HG03060 (cell line): ENCODE measurements around the gene BMP7.

Experiments used
- ATAC-seq: cut with Tn5 transposase; IDR thresholded peaks from one replicate; pipeline ENCODE4 v1.9.1; 2021; ENCODE audit warnings: low read depth, moderate number of reproducible peaks; ENCODE audit not compliant: unreplicated experiment

BMP7 gene

DNA sequence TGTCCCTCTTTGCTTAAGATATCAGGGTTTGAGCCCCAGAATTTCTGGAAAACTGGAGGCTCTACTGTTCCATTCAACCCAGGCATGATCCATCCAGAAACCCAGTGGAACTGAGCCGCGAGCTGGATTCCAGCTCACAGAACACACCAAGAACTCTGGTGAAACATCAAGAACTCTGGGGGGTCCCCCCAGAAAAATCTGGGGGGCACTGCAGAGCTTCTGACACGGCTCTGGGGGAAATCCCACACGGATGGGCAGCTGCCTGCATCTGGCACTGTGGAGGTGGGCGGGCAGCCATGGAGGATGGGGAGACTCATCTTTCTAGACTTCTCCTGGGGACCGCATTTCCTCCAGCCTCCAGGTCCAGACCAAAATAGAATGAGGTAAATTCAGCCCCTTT is 51.0 kb downstream of the BMP7 start:
- no peak for ATAC-seq

DNA sequence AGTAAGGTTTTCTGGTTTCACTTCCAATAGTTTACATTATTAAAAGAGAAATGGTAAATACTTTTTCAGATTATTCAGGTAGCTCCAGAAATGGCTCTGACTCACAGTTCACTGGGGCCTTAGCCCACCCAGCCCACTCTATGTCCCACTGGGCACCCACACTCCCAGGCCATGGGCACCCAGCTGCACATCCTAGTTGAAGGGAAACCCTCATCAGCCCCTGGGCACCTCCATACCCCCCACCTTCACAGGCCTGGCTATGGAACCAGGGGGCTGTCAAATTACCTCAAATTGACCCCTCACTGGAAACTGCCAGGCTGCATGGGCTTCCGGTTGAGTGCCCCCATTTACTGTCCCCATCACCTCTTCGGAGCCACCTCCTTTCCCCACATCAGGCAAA is 51.5 kb downstream of the BMP7 start:
- ATAC-seq, result no peak

DNA sequence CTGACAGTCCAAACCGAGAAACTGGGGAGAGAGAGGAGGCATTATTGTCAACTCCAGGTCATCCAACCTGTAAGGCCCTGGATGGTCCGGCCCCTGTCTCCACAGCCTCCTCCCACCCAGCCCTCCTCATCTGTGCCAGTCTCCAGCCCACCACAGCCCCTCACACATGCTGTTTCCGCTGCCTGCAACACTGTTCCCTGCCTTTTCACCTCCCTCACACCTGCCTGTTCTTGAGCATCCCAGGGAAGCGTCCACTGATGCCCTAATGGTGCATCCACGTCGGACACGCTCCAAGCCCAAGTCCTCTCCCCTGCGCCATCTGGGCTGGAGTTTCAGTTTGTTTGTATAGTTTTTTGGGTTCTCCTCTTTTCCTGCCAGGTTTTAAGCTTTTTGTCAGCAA is 52.0 kb downstream of the BMP7 start:
- no peak for ATAC-seq

DNA sequence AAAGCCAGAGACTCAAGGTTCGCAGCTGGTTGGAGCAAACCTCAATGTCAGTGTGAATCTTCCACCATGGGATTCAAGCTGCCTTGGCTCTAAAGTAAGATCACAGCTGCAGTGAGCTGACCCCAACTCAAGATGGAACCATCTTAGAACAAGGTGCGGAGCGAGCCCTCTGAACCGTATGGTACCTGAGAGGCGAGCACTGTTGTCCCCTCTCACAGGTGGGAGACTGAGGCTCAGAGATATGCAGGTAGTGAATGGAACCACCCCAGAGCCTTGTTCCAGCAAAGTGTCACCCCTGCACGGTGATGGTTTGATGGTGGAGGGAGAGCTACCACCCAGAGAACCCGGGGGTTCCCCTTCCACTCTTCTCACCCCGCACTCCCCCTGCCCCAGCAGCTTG is 52.5 kb downstream of the BMP7 start:
- ATAC-seq, result no peak

DNA sequence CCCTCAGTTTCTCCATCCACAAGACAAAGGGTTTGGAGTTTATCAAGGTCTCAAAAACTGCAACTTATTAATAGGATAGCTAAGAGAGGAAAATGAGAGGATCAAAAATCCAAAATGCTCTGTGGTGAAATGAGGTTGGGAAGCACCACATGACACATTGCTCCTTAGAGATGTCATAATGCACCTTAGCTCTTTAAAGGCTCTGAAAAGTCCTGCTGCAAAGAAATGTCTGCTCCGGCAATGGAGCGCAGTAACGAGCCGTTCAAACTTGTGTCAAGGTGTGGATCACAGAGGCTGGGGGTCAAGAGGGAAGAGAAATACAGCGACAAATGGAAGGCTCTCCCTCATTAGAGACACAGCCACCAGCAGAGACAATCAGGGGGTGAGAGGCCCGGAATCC is 53.1 kb downstream of the BMP7 start:
- ATAC-seq, result no peak

DNA sequence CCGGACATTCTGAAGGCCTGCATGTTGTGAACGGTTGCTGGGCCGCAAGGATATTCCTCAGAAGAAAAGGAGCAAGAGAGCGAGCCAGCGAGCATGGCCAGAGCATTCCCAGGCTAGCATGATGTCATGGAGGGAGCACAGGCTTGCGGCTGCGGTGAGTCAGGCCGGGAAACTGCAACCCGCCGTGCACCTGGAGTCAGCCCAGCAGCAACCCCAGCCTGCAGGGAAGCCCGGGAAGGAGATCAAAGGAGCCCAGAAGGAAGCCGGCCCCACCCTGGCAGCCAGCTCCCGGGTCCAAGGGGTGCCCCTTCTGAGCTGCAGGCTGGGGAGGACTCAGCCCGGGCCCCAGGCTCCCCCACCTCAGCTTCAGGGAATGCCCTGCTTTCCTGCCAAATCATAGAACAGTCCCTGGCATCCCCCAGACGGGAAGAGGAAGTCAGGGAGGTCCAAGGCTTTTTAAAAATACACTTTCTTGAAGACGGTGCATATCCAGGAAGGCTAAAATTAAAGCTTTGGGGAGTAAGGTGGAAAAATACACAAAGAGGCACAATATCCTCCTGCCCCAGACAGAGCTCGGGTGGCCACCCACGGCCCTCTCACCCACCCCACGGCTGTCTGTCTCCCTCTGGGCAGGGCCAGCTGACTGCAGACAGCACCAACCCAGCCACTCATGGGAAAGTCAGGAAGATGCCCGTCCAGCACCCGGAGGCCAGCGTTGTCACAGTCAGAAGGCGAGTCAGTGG is 53.7 kb downstream of the BMP7 start:
- no peak for ATAC-seq

DNA sequence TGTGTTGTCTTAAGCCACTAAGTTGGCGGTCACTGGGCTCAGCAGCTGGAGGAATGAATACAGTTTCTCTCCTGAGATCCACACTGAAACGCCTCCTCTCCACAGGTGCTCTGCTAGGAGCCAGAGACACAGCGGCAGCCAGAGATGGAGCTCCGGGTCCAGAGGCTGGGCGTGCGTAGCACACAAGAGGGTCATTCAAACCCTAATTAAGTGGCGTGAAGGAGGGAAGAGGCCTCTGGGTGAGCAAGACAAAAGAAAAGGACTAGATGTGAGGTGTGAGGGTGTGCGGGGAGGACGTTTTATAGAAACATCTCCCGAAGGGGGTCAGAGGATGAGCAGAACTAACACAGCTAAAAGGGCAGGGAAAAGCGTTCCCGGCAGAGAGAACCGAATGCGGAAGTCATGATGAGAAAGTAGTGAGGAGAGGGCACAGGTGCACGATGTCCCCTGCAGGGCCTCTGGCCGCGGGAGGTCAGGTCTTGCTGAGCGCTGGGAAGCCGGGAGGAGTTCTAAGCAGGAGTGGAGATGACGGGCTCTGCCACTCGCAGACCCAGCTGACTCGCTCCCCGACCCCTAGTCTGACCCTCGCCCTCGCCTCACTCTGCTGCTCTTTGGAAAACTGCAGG is 54.4 kb downstream of the BMP7 start:
- no peak for ATAC-seq

DNA sequence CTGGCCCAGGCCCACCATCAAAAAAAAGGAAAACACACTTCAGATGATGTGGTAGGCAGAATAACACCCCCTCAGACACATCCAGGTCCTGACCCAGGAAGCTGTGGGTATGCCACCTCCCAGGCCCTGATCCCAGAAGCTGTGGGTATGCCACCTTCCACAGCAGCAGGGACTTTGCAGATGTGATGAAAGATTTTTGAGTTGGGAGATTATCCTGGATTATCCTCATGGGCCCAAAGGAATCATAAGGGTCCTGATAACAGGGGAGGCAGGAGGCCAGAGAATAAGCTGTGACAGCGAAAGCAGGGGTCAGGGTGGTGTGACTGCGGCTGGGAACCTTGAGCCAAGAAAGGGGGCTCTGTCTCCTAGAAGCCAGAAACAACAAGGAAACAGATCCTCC is 55.0 kb downstream of the BMP7 start:
- ATAC-seq, result no peak

DNA sequence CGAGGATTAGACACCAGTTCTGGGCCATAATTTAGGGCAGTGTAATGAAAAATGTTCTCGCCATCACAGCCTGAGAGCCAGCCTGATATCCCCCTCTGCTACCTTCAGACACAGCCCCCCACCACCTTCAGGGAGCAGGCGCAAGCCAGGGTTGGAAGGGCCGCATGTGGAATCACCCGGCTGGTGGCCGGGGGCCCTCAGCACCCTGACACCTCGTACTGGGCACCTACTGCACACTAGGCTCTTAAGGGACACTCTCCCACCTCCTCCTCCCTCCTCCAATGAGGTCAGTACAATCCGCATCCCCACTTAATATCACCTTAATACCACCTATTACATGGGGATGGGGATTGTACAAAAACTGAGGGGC is 55.5 kb downstream of the BMP7 start:
- ATAC-seq, result no peak

DNA sequence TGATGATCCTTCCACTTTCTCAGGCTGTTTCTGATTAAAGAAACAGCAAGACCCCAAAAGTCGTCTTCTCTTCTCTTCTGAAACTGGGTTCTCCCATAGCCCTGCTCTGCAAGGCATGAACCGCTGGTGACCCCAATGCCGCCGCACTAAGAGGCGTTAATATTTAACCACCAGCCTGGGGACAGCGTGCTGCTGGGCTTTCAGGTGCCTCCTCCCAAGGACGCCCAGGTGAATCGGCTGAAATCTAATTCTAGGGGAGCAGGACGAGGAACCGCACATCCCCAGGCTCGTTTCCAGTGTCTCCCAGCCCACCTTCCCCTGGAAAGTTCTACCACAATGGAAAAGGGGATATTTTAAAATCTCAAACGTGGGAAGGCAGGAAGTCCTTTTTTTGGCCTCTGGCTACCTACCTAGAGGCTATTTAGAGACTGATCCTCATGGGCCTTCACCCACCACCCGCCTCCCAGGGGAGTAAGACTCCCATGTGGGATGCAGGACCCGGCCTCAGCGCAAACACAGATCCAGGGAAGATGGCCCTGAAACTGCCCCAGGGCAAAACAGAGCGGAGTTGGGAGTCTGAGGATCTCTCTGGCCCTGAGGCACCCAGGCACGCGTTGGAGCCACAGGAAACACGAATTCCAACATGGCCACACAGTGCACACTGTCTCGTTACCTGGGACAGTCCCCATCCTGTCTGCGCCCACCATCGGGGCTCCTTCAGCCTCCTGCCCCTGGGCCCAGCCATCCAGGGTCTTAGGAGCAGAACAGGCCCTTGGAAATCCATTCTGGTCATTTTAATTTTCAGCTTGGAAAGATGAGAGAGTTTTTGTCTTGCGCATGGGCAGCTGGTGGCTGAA is 56.2 kb downstream of the BMP7 start:
- no peak for ATAC-seq

DNA sequence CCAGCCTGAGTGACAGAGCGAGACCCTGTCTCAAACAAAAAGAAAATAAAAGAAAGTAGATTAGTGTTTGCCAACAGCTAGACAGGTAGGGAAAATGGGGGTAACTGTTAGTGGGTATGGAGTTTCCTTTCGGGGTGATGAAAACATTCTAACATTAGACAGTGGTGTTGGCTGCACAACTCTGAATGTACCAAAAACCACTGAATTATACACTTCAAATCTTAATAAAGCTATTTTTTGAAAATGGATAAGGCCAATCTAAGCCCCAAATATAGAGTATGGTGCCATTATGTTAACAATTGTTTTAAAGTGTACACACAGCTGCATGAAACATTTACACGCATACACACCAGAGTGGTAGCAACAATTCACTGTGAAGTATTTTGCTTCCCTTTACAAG is 57.0 kb downstream of the BMP7 start:
- ATAC-seq, result no peak

DNA sequence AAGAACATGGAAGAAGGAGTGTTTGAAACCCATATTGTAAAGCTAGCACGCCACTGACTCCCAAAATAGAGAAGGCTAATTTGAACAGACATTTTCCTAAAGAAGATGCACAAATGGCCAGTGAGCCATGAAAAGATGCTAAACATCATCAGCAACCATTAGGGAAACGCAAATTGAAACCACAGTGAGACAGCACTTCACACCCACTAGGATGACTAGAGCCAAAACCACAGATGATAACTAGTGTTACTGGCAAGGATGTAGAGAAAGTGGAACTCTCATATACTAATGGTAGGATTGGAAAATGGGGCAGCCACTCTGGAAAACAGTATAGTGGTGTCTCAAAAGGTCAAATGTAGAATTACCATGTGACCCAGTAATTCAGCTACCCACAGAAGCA is 58.2 kb downstream of the BMP7 start:
- ATAC-seq, result no peak

DNA sequence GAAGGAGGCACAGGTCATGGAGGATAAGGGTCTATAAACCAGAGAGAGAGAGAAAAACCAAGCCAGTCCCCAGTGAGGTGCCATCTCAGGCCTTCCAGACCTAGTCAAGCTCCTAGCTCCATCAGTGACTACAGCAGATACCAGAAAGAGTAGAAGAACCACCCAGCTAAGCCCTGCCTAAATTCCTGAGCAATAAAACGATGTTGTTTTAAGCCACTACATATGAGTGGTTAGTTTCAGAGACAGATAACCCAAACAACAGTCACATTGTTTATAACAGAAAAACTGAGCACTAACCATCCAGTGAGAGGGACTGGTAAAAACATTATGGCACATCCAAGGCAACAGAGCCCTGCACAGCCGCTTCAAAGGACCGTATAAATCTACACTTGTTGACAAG is 59.2 kb downstream of the BMP7 start:
- ATAC-seq, result no peak

DNA sequence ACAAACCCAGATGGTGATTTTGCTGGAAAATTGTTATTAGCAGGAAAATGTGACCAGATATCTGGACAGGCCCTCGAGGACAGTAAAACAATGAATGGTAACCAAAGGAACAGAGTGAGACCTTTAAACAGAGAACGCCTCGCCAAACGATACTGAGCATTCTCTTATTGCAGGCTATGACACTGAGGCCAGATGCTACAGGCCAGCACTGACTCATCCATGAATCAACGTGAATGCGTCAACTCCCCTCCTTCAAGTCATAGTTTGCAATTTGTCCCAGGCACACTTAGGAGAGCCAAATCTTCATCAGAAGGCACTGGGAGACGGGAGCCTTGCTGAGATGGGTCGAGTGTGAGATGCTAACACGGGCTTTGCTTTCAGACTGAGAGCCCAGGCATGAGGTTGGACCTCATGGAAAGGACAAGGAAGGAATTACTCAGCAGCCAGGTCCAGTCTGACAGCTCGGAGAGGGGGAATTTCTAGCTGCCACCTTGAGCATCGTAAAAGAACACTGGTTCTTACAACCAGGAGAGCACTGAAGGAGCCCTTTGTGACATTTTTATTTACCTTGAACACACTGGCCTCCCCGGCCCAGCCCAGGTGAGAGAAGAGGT is 60.7 kb downstream of the BMP7 start:
- no peak for ATAC-seq

DNA sequence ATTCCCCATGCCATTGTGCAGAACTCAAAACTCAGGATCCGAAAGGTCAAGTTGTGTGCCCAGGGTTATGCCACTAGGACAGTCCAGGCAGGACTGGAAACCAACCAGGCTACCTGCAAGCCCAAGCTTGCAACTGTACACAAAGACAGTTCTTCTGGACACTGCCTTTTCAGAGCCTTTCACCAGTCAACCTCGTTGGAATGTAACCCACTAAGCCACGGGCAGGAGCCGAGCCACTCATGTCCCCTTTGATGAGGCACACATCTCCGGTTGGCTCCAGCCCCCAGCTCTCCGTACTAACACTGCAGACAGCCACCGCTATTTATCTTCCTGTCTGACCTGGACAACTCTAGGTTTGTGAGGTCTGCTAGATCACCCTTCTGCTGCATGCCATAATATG is 62.5 kb downstream of the BMP7 start:
- ATAC-seq, result no peak

DNA sequence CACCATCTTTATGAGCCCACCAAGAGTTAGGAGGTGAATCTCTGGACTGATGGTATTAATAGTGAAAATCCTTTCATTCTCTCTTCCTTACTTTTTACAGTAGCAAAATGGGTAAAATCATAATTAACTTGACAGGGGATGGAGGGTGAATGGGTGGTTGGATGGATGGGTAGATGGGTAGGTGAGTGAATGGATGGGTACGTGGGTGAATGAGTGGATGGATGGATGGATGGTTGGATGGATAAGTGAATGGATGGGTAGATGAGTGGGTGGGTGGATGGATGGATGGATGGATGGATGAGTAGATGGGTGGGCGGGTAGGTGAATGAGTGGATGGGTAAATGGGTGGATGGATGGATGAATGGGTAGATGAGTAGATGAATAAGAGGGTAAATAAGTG is 63.2 kb downstream of the BMP7 start:
- ATAC-seq, result no peak

DNA sequence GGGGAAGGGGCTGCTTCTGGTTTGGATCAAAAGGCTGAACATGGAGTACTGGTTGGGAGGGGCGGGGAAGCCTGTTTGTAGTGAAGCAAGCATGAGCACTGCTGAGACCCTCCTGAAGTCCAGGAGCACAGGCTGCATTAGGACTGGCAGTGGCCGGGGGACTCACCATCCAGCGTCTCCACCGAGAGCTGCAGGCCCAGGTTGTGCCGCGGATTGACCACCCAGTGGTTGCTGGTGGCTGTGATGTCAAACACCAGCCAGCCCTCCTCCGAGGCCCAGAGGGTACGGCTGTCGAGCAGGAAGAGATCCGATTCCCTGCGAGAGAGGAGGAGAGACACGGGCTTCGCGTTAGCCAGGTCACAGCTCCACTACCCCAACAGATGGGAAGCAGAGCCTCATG is 64.1 kb downstream of the BMP7 start:
- ATAC-seq, result no peak

DNA sequence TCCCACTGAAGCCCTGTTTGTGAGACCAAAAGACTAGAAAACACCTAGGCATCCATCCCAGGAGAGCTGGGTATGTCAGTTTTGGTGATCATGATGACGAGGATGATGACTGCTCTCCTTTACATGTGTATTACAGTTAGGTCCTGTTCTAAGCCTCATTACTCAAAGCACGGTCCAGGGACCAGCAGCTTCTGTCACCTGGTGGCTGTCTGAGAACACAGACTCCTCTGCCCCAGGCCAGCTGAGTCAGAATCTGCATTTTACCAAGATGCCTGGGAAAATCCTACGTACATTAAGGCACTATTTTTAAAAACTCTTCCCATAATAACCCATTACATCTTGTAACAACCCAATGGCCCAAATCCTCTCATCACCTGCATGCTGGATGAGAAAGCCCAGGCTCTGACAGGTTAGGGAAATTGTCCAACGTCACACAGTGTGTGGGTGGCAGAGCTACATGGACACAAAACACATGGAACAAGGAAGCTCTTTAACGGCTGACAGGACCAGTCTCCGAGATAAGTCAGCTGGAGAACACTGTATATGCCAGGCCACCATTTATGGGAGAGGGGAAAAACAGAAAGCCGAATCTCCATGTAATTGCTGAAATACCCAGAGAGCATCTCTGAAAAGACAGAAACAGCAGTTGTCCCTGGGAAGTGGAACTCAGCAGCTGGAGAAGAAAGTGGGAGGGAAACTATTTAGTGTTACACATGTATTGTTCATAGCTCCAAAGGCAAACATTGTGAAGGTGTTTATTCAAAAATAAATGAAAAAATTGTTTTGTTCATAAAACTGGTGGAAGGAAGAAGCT is 65.4 kb downstream of the BMP7 start:
- ATAC-seq, result no peak

DNA sequence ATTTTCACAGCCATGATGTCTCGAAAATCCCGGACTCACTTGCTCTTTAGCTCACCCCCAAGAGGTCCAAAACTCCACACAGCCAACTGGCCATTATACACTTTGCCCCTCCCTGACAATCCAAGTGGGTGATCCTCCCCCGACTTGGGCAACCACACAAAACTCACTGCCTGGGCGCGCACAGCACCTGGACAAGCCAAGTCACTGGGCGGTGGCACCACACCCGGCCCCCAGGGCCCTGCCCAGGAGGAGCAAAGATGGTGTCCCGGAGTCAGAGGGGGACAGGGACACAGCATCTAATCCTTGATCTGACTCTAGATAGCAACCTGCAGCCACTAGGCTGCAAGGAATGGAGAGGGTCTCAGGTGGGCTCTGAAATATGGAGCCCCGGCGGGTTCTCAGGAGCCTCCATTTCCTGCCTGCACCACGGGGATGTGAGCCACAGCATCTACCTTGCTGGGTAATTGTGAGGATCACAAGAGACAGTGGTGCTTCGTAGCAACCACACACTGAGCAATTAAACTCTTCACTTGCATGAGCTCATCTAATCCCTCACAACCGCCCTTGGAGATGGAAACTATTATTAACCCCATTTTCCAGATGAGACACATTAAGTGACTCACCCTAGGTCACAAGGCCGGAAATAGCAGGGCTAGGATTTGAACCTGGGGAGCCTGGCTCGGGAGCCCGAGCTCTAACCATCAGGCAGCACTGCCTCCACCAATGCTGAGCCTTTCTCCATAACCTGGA is 66.6 kb downstream of the BMP7 start:
- ATAC-seq, result no peak
